GM18909 (cell line): ENCODE results near the gene UFSP1.
"Not testable (repeated sequence)": the region's sequence is repeated elsewhere in the genome, so short reads cannot be mapped to it uniquely, and the experiment has no call there.

ENCODE experiments used
- ATAC-seq: cut with Tn5 transposase; IDR thresholded peaks from one replicate; pipeline ENCODE4 v1.9.1; 2021; ENCODE audit warnings: mild to moderate bottlenecking; ENCODE audit not compliant: unreplicated experiment, poor library complexity

The UFSP1 gene

GRCh38 chr7:100888988-100889750 lies at the start of gene UFSP1:
Gene UFSP1 (minus strand): TSS chr7:100889715. CDS start chr7:100889271, 444 bp downstream.
- ATAC-seq: peak; percentile 25

DNA sequence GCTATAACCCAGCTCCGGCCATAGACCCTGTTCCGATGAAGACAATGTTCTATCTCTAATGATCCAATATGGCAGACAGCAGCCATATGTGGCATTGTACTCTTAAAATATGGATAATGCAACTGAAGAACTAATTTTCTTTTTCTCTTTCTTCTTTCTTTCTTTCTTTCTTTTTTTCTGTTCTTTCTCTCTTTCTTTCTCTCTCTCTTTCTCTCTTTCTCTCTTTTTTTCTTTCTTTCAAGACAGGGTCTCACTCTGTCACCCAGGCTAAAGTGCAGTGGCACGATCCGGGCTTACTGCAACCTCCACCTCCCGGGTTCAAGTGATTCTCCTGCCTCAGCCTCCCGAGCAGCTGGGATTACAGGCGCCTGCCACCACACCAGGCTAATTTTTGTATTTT lies 46.7 kb upstream of the UFSP1 start:
- not testable (repeated sequence) for ATAC-seq

DNA sequence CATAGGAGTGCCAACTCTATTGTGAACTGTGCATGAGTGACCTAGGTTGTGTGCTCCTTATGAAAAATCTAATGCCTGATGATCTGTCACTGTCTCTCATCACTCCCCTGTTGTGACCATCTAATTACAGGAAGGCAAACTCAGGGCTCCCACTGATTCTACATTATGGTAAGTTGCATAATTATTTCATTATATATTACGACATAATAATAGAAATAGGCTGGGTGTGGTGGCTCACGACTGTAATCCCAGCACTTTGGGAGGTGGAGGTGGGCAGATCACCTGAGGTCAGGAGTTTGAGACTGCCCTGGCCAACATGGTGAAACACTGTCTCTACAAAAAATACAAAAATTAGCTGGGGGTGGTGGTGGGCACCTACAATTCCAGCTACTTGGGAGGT lies 45.9 kb upstream of the UFSP1 start:
- not testable (repeated sequence) for ATAC-seq

- ATAC-seq: no peak
Measured at GRCh38 chr7:100933734-100934133, 44.2 kb upstream of the UFSP1 start.

DNA sequence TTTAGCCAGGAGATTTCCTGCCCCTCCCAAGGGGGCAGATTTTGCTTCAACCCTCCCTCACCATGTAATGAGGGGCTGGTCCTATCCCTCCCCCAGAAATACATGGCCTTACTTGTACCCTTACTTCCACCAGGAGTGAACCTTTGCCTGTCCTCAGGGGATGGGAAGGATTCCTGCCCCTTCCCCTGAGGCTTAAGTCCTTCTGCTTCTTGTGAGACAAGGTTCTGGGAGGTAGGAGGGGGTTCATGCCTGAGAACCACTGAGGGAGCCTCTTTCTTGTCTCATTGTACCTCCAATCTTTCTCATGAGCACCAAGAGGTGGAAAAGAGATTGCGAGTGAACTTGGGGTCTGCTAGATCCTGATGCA lies 40.3 kb upstream of the UFSP1 start:
- ATAC-seq: no peak

- ATAC-seq: not testable (repeated sequence)
Measured at GRCh38 chr7:100923616-100924015, 34.1 kb upstream of the UFSP1 start.

GRCh38 chr7:100921039-100921438 lies 31.5 kb upstream of the UFSP1 start:
- no peak for ATAC-seq

DNA sequence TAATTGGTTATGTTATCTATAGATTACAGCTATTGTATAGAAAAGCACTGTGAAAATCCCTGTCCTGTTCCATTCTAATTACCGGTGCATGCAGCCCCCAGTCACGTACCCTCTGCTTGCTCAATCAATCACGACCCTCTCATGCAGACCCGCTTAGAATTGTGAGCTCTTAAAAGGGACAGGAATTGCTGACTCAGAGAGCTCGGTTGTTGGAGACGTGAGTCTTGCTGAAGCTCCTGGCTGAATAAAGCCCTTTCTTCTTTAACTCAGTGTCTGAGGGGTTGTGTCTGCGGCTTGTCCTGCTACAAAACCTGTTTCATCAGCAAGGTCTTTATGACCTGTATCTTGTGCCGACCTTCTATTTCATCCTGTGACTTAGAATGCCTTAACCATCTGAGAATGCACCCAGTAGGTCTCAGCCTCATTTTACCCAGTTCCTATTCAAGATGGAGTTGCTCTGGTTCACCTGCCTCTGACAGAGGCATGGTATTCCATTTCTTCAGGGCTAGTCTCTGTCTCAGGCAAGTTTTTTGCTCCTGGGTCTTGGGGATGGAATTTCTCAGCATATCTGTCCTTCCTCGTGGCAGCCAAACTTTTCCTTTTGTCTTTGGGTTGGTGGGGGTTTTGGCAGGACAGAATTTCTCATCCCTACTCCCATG lies 30.4 kb upstream of the UFSP1 start:
- not testable (repeated sequence) for ATAC-seq

DNA sequence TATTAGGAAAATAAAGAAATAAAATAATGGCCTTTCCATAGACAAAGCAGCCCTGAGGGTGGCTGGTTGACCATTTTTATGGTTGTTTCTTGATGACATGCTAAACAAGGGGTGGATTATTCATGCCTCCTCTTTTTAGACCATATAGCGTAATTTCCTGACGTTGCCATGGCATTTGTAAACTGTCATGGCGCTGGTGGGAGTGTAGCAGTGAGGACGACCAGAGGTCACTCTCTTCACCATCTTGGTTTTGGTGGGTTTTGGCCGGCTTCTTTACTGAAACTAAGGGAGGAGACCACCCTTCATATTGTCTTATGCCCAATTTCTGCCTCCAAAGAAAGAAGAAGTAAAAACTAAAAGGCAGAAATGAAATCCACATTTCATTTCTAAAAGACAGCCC lies 29.8 kb upstream of the UFSP1 start:
- not testable (repeated sequence) for ATAC-seq

GRCh38 chr7:100914879-100915447 lies 25.4 kb upstream of the UFSP1 start:
- no peak for ATAC-seq

GRCh38 chr7:100914208-100914878 lies 24.8 kb upstream of the UFSP1 start:
- ATAC-seq: no peak

DNA sequence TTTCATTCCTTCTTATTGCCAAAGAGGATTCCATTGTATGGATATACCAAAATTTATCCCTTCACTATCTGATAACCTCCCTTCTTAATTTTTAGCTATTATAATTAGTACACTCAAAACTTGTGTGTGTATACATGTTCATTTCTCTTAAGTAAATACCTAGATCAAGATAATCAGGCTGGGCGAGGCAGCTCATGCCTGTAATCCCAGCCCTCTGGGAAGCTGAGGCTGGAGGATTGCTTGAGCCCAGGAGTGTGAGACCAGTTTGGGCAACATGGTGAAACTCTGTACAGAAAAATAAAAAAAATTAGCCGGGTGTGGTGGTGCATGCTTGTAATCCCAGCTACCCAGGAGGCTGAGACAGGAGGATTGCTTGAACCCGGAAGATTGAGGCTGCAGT lies 22.0 kb upstream of the UFSP1 start:
- ATAC-seq: no peak

- ATAC-seq: not testable (repeated sequence)
Measured at GRCh38 chr7:100910443-100910842, 20.9 kb upstream of the UFSP1 start.

- ATAC-seq: no peak
Measured at GRCh38 chr7:100908512-100908911, 19.0 kb upstream of the UFSP1 start.

DNA sequence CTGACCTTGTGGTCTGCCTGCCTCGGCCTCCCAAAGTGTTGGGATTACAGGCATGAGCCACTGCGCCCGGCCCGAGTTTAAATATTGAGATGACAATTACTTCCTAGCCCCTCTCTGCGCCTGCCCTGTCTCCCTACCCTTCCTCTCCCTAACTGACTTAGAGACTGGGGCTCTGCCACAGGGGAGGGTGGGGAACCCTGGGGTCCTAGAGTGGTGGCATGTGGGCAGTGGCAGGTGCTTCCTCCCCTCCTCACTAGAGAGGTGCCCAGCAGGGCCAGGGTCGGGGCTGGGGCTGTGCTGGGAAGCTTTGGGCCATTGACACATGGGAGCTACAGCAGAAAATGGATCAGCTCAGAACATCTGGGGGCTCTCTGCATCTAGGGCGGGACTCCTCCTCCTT lies 13.1 kb upstream of the UFSP1 start:
- no peak for ATAC-seq

- no peak for ATAC-seq
Measured at GRCh38 chr7:100901921-100902332, 12.4 kb upstream of the UFSP1 start.

- ATAC-seq: no peak
Measured at GRCh38 chr7:100900978-100901377, 11.5 kb upstream of the UFSP1 start.

DNA sequence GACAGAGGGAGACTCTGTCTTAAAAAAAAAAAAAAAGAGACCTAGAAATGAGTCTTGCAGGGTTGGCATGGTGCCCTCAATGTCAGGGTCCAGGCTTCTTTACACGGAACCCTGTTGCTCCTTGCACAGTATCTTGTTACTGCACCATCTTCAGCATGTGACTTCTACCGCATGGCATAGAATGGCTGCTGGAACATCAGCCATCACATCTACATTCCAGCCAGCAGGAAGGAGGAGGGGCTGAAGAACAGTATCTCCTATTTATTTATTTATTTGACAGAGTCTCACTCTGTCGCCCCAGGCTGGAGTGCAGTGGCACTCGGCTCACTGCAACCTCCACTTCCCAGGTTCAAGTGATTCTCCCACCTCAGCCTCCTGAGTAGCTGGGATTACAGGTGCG lies 9.9 kb upstream of the UFSP1 start:
- ATAC-seq: no peak

- ATAC-seq: no peak
Measured at GRCh38 chr7:100897772-100898454, 8.4 kb upstream of the UFSP1 start.
